H9 (cell line): ENCODE results near the gene BEST2. TPM values are rescaled to one million over a fixed set of nuclear protein-coding genes. Genes with fewer than 3 reads are reported as not detected.

ENCODE experiments used
- DNase-seq: peaks from one replicate; pipeline ENCODE4 v3.0.0-alpha.2; 2017
- H2AFZ ChIP-seq: one replicate; pipeline ENCODE4 v1.6.1; 2013; ENCODE audit warnings: mild to moderate bottlenecking, low read length, control low read depth, moderate library complexity
- H2AK5ac ChIP-seq: 2 replicates; pipeline ENCODE4 v1.6.1; 2013; ENCODE audit warnings: low read length, control low read depth, mixed read lengths; ENCODE audit not compliant: insufficient read length
- H2BK120ac ChIP-seq: one replicate; pipeline ENCODE4 v1.6.1; 2013; ENCODE audit warnings: low read depth, mild to moderate bottlenecking, low read length, control low read depth, inconsistent platforms; ENCODE audit not compliant: poor library complexity, severe bottlenecking
- H2BK12ac ChIP-seq: 2 replicates; pipeline ENCODE4 v1.6.1; 2013; ENCODE audit warnings: low read length, control low read depth, mixed read lengths, low read depth; ENCODE audit not compliant: insufficient read length
- H2BK15ac ChIP-seq: 2 replicates; pipeline ENCODE4 v1.6.1; 2013; ENCODE audit warnings: low read depth, low read length, control low read depth
- H2BK20ac ChIP-seq: one replicate; pipeline ENCODE4 v1.6.1; 2013; ENCODE audit warnings: low read depth, mild to moderate bottlenecking, low read length, control low read depth, inconsistent platforms; ENCODE audit not compliant: poor library complexity, severe bottlenecking
- H2BK5ac ChIP-seq: 2 replicates; pipeline ENCODE4 v1.6.1; 2013; ENCODE audit warnings: low read length, control low read depth, mixed read lengths; ENCODE audit not compliant: insufficient read length
- H3K14ac ChIP-seq: 2 replicates; pipeline ENCODE4 v1.6.1; 2013; ENCODE audit warnings: low read length, control low read depth; ENCODE audit not compliant: insufficient read depth
- H3K18ac ChIP-seq: 2 replicates; pipeline ENCODE4 v1.6.1; 2013; ENCODE audit warnings: low read depth, mild to moderate bottlenecking, mixed read lengths, low read length, control low read depth; ENCODE audit not compliant: insufficient read length
- H3K23ac ChIP-seq: 2 replicates; pipeline ENCODE4 v1.6.1; 2013; ENCODE audit warnings: low read length, control low read depth, mixed read lengths, low read depth; ENCODE audit not compliant: insufficient read length
- H3K23me2 ChIP-seq: 2 replicates; pipeline ENCODE4 v1.6.1; 2013; ENCODE audit warnings: low read depth, mild to moderate bottlenecking, mixed read lengths, low read length, control low read depth; ENCODE audit not compliant: insufficient read length, poor library complexity, severe bottlenecking
- H3K27ac ChIP-seq: 2 replicates; pipeline ENCODE4 v1.5.1; 2013; ENCODE audit warnings: low read length, control low read depth, mixed read lengths, low read depth; ENCODE audit not compliant: insufficient read length
- H3K27me3 ChIP-seq: 2 replicates; pipeline ENCODE4 v1.6.1; 2013; ENCODE audit warnings: low read length, control low read depth, inconsistent platforms; ENCODE audit not compliant: insufficient read depth
- H3K4ac ChIP-seq: 2 replicates; pipeline ENCODE4 v1.6.1; 2013; ENCODE audit warnings: low read depth, mild to moderate bottlenecking, control low read depth, inconsistent platforms, low read length, moderate library complexity
- H3K4me1 ChIP-seq: 2 replicates; pipeline ENCODE4 v1.6.1; 2013; ENCODE audit warnings: low read length, control low read depth, inconsistent platforms; ENCODE audit not compliant: insufficient read depth
- H3K4me2 ChIP-seq: 2 replicates; pipeline ENCODE4 v1.6.1; 2013; ENCODE audit warnings: low read length, control low read depth, mixed read lengths; ENCODE audit not compliant: insufficient read length, insufficient read depth
- H3K56ac ChIP-seq: 2 replicates; pipeline ENCODE4 v1.6.1; 2013; ENCODE audit warnings: low read depth, mild to moderate bottlenecking, mixed read lengths, low read length, control low read depth; ENCODE audit not compliant: insufficient read length
- H3K79me1 ChIP-seq: 2 replicates; pipeline ENCODE4 v1.6.1; 2013; ENCODE audit warnings: low read depth, mild to moderate bottlenecking, moderate library complexity, low read length, control low read depth, inconsistent platforms; ENCODE audit not compliant: insufficient read depth, poor library complexity, severe bottlenecking
- H3K79me2 ChIP-seq: 2 replicates; pipeline ENCODE4 v1.6.1; 2013; ENCODE audit warnings: low read length, control low read depth, inconsistent platforms; ENCODE audit not compliant: insufficient read depth
- H3K9ac ChIP-seq: 2 replicates; pipeline ENCODE4 v1.6.1; 2013; ENCODE audit warnings: low read length, control low read depth, mixed read lengths; ENCODE audit not compliant: insufficient read length; ENCODE audit errors: extremely low read depth
- H3K9me3 ChIP-seq: one replicate; pipeline ENCODE4 v1.6.1; 2013; ENCODE audit warnings: low read depth, low read length, inconsistent platforms; ENCODE audit not compliant: control insufficient read depth
- H3T11ph ChIP-seq: one replicate; pipeline ENCODE4 v1.6.1; 2013; ENCODE audit warnings: mild to moderate bottlenecking, low read length, control low read depth, inconsistent platforms
- H4K20me1 ChIP-seq: one replicate; pipeline ENCODE4 v1.6.1; 2013; ENCODE audit not compliant: control insufficient read depth, insufficient read length, insufficient read depth
- H4K5ac ChIP-seq: 2 replicates; pipeline ENCODE4 v1.6.1; 2013; ENCODE audit warnings: low read depth, mild to moderate bottlenecking, mixed read lengths, low read length, control low read depth; ENCODE audit not compliant: insufficient read length
- H4K8ac ChIP-seq: replicated peaks from 2 replicates; pipeline ENCODE4 v1.6.1; 2013; ENCODE audit warnings: low read length, control low read depth, mixed read lengths, low read depth; ENCODE audit not compliant: insufficient read length
- H4K91ac ChIP-seq: 2 replicates; pipeline ENCODE4 v1.6.1; 2013; ENCODE audit warnings: low read depth, mild to moderate bottlenecking, moderate library complexity, mixed read lengths, low read length, control low read depth; ENCODE audit not compliant: insufficient read length
- H3K27ac Mint-ChIP-seq, 3 experiments: 2 replicates in 2 of 3; 3 replicates in 1 of 3; pipeline ENCODE4 v1.8.0; 2020 to 2021; ENCODE audit warnings: mixed read lengths in 3 of 3, mild to moderate bottlenecking in 1 of 3, moderate library complexity in 1 of 3
- H3K27me3 Mint-ChIP-seq: 2 replicates; pipeline ENCODE4 v1.8.0; 2021; ENCODE audit warnings: low read depth, mild to moderate bottlenecking, moderate library complexity, mixed read lengths
- H3K36me3 Mint-ChIP-seq, 3 experiments: 2 replicates in 2 of 3; 3 replicates in 1 of 3; pipeline ENCODE4 v1.8.0; 2020 to 2021; ENCODE audit warnings: low read depth in 3 of 3, mixed read lengths in 3 of 3; ENCODE audit not compliant: insufficient read depth in 1 of 3
- H3K4me1 Mint-ChIP-seq, 2 experiments: 2 replicates each; pipeline ENCODE4 v1.8.0; 2020; ENCODE audit warnings: mixed read lengths in 2 of 2
- H3K4me3 Mint-ChIP-seq, 2 experiments: 2 replicates in 1 of 2; 3 replicates in 1 of 2; pipeline ENCODE4 v1.8.0; 2020 to 2021; ENCODE audit warnings: mild to moderate bottlenecking in 2 of 2, mixed read lengths in 2 of 2, moderate library complexity in 1 of 2
- H3K9me3 Mint-ChIP-seq, 2 experiments: 2 replicates in 1 of 2; 3 replicates in 1 of 2; pipeline ENCODE4 v1.8.0; 2020; ENCODE audit warnings: mild to moderate bottlenecking in 2 of 2, mixed read lengths in 2 of 2, moderate library complexity in 1 of 2
- CTCF ChIP-seq: fragments of 200-600 bp; sonication (generic); conservative IDR thresholded peaks from 3 replicates; pipeline ENCODE4 v1.8.0; 2021; ENCODE audit warnings: antibody characterized with exemption, mild to moderate bottlenecking
- WGBS: extraction: QIAGEN DNeasy Blood & Tissue Kit; methylation state at CpG from one replicate; pipeline ENCODE4 v1.1.7; 2013; ENCODE audit warnings: missing lambda C conversion rate, low lambda C conversion rate, mixed read lengths; ENCODE audit not compliant: insufficient read length; ENCODE audit errors: extremely low coverage; 5-methylcytosine and 5-hydroxymethylcytosine counted together
- total RNA-seq: library from RNA; stranded (reverse); gene quantifications from 2 replicates; pipeline ENCODE4 v1.2.1, GENCODE V29; 2021

The BEST2 gene
- total RNA-seq, 1 experiment from 2014 or later = 1.6 TPM

GRCh38 chr19:12722566-12723380, 28.8 kb upstream of the BEST2 start:
- Histone ChIP-seq H4K8ac (no peak overlapping the region), H4K91ac (no peak overlapping the region), H3K9ac (peak overlapping the region; percentile 97), H3K4ac (no peak overlapping the region), H3K27me3 (no peaks in the 10 kb centered on the region), H3T11ph (no peak overlapping the region), H4K20me1 (no peaks in the 10 kb centered on the region), H3K9me3 (no peaks in the 10 kb centered on the region), H2BK12ac (no peak overlapping the region), H2BK20ac (no peak overlapping the region), H3K4me1 (no peaks in the 10 kb centered on the region), H2BK5ac (no peak overlapping the region), H2BK120ac (no peak overlapping the region), H3K79me1 (peaks cover 9% of the 10 kb centered on the region), H3K14ac (peak overlapping the region; percentile 87), H2BK15ac (no peak overlapping the region), H3K27ac (peak overlapping the region; percentile 30), H3K56ac (no peak overlapping the region), H2AFZ (no peak overlapping the region), H3K23me2 (peaks cover 22% of the 10 kb centered on the region), H3K79me2 (peaks cover 26% of the 10 kb centered on the region; the same call in 1 of the 2 replicates), H3K4me2 (peak overlapping the region; percentile 96), H3K23ac (no peak overlapping the region), H4K5ac (peak overlapping the region; percentile 19), H3K18ac (peak overlapping the region; percentile 92), H2AK5ac (no peak overlapping the region)
- TF ChIP-seq CTCF = no peak
- peak; percentile 97 for DNase-seq
- Mint-ChIP-seq H3K4me3 (peak overlapping the region; percentile 97 to 98), H3K27me3 (no peaks in the 10 kb centered on the region), H3K36me3 (peaks cover 25 to 38% (median 26%) of the 10 kb centered on the region in 3 experiments; a peak in 6 of 7 replicates), H3K27ac (peak overlapping the region; percentile 93 to 99 (median 97)), H3K4me1 (peaks cover 15 to 26% of the 10 kb centered on the region in 2 experiments), H3K9me3 (no peaks in the 10 kb centered on the region)
- no CpG with 5 or more reads among the region's 32 CpGs for WGBS
